ENCODE measurements around the gene MBD6. TPM values are rescaled to one million over a fixed set of nuclear protein-coding genes. Genes with fewer than 3 reads are reported as not detected.

The MBD6 gene
- total RNA-seq, 4 donors from 2014 or later: 5.5 to 20.3 (median 12.9) TPM

DNA sequence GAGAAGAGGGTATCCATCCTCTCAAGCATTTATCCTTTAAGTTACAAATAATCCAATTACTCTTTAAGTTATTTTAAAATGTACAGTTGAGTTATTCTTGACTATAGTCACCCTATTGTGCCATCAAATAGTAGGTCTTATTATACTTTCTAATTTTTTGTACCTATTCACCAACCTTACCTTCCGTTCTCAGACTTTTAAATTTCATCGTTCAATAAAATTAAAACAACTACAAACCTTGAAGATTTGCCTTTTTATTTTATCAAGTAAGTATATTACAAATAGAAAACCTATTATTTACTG is 25.3 kb downstream of the MBD6 start:
- peaks cover 18 to 19% of the 10 kb centered on the region in 2 donors for H3K4me1 ChIP-seq
- peaks cover 18 to 31% (median 21%) of the 10 kb centered on the region in 3 donors for H3K27me3 ChIP-seq
- no peak for DNase-seq
- TF ChIP-seq, protein P1, sequence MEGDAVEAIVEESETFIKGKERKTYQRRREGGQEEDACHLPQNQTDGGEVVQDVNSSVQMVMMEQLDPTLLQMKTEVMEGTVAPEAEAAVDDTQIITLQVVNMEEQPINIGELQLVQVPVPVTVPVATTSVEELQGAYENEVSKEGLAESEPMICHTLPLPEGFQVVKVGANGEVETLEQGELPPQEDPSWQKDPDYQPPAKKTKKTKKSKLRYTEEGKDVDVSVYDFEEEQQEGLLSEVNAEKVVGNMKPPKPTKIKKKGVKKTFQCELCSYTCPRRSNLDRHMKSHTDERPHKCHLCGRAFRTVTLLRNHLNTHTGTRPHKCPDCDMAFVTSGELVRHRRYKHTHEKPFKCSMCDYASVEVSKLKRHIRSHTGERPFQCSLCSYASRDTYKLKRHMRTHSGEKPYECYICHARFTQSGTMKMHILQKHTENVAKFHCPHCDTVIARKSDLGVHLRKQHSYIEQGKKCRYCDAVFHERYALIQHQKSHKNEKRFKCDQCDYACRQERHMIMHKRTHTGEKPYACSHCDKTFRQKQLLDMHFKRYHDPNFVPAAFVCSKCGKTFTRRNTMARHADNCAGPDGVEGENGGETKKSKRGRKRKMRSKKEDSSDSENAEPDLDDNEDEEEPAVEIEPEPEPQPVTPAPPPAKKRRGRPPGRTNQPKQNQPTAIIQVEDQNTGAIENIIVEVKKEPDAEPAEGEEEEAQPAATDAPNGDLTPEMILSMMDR (IDR thresholded peaks at IDR 0.05 in 4 of 5, conservative IDR thresholded peaks at IDR 0.05 in 1 of 5): no peak
- TF ChIP-seq POLR2A (IDR thresholded peaks at IDR 0.05): no peak
- in situ Hi-C loops (cut with MboI; ENCODE audit: low sequenced_read_pairs in 4 of 4): no loop called here
- H3K4me3 ChIP-seq: no peak overlapping the region
- intact Hi-C loops (cut with DNase I; ENCODE audit: low total_unique reads): no loop called here
- no peaks in the 10 kb centered on the region for H3K36me3 ChIP-seq
- ATAC-seq: no peak
- no peak overlapping the region for H3K27ac ChIP-seq
- H3K9me3 ChIP-seq: no peaks in the 10 kb centered on the region

DNA sequence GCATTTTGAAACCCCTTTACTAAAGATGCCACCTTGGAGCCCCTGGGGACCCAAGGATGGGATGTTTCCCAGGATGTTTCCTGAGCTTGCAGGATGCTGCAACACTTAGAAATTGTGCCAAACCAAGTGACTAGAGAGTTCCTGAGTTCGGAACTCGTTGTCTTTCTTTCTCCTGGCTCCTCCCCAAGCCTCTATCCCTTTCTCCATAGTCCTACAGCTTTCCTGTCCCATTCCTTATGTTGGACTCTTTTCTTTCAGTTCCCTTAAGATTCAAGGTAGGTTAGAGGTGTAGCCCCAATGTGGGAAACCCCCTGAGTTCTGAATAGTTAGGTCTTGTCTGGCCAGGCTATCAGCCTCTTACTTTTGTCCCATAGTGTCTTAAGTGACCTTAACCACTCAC is 25.9 kb downstream of the MBD6 start:
- in situ Hi-C loops (cut with MboI; ENCODE audit: low sequenced_read_pairs in 4 of 4) (no loop called here), intact Hi-C loops (cut with DNase I; ENCODE audit: low total_unique reads) (no loop called here)
- Histone ChIP-seq H3K4me1 (peaks cover 18 to 19% of the 10 kb centered on the region in 2 donors), H3K9me3 (no peaks in the 10 kb centered on the region), H3K27me3 (peaks cover 18 to 33% (median 21%) of the 10 kb centered on the region in 3 donors), H3K27ac (no peak overlapping the region), H3K36me3 (no peaks in the 10 kb centered on the region), H3K4me3 (no peak overlapping the region)
- DNase-seq (no peak), ATAC-seq (no peak)
- TF ChIP-seq, protein P1 (IDR thresholded peaks at IDR 0.05 in 4 of 5, conservative IDR thresholded peaks at IDR 0.05 in 1 of 5): no peak
- no peak for TF ChIP-seq POLR2A (IDR thresholded peaks at IDR 0.05)

DNA sequence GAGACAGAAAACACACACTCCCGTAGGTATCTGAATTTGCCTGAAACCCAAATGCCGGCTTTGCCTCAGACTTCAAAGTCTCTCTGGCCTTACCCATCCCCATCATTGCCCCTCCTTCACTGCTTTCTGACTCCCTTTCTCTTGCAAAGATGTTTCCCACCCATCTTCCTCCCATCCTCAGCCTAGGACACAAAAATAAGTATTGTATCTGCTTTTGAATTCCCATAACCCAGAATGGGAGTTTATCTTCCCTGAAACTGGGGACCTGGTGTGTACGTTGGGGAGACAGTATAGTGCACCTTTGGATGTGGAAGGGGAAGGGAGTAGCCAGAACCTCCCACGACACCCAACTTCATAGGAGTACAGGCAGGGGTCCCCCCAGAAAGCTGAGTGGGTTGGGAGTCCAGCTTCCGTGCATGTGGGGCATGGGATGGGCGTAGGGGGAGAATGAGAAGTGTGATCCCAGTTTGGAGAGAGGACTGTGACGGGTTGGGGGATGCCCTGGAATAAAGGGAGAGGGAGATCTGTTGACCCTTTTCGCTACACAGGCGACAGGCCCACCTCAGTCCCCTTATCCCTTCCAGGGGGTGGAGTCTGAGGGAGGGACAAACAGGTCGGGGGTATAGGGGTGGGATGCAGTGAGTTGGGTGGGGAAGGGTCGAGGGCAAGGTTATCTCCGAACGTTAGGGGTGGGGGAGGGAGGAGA is 26.7 kb downstream of the MBD6 start:
- in situ Hi-C loops (cut with MboI; ENCODE audit: low sequenced_read_pairs in 4 of 4) (no loop called here), intact Hi-C loops (cut with DNase I; ENCODE audit: low total_unique reads) (no loop called here)
- Histone ChIP-seq H3K36me3 (no peaks in the 10 kb centered on the region), H3K27me3 (peaks cover 21 to 33% (median 21%) of the 10 kb centered on the region in 3 donors), H3K27ac (no peak overlapping the region), H3K4me3 (peak overlapping the region in 3 of 4 donors; percentile 24 to 44 (median 39)), H3K4me1 (peaks cover 18 to 19% of the 10 kb centered on the region in 2 donors), H3K9me3 (no peaks in the 10 kb centered on the region)
- no peak for DNase-seq
- no peak for TF ChIP-seq POLR2A (IDR thresholded peaks at IDR 0.05)
- TF ChIP-seq, protein P1 (IDR thresholded peaks at IDR 0.05 in 4 of 5, conservative IDR thresholded peaks at IDR 0.05 in 1 of 5): no peak
- no peak for ATAC-seq

DNA sequence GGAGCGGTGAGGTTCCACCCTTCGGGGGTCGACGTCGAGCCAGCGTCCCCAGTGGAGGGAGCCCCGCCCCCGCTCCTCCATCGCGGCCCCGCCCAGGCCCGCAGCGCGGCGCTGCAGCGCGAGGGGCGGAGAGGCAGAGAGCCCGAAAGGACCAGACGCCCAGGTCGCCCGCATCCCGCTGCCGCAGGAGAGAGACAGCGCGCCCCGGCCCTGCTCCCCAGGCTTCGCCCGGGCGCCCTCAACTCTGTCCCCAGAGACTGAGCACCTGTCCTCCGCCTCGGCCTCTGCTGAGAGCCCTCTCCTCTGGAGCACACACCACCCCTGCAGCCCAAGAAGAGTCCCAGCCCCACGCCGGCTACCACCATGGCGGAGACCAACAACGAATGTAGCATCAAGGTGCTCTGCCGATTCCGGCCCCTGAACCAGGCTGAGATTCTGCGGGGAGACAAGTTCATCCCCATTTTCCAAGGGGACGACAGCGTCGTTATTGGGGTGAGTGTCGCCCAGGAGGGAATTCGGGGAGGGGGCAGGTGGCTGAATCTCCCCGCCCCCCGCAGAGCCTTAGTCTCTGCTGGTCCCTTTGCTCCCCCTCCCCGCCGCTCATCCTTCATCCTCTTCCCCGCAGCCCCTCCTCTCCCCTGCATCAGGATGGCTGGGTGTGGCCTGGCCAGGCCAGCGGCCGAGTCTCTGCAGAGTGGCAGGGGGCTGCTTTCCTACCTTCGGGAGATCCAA is 27.5 kb downstream of the MBD6 start, which contains the start of gene KIF5A:
Gene KIF5A, plus strand, starts transcription at position 136 of the 732 bp plus-strand sequence. Its CDS starts 228 bp downstream, at position 364.
- H3K4me1 ChIP-seq: peaks cover 16% of the 10 kb centered on the region in 2 donors

More for the DNA sequence above, 27.5 kb downstream of the MBD6 start, which contains the start of gene KIF5A:
- Histone ChIP-seq H3K9me3 (no peaks in the 10 kb centered on the region), H3K27ac (no peak within 1 kb of the TSS), H3K36me3 (no peaks in the 10 kb centered on the region), H3K4me3 (peak within 1 kb of the TSS; percentile 1 to 44 (median 32)), H3K27me3 (peaks cover 21 to 33% (median 21%) of the 10 kb centered on the region in 3 donors)
- in situ Hi-C loops (cut with MboI; ENCODE audit: low sequenced_read_pairs in 4 of 4) (no loop called here), intact Hi-C loops (cut with DNase I; ENCODE audit: low total_unique reads) (no loop called here)
- TF ChIP-seq, protein P1 (IDR thresholded peaks at IDR 0.05 in 4 of 5, conservative IDR thresholded peaks at IDR 0.05 in 1 of 5): no peak
- no peak for TF ChIP-seq POLR2A (IDR thresholded peaks at IDR 0.05)
- ATAC-seq (no peak), DNase-seq (no peak)
